ENCODE data around the gene PCNX3. TPM values are rescaled to one million over a fixed set of nuclear protein-coding genes. Genes with fewer than 3 reads are reported as not detected.
A peak's percentile ranks its signal among the peaks of the same experiment; 100 is the strongest.

Gene PCNX3
- total RNA-seq, 1 experiment from 2014 or later: 25.9 TPM

- peaks cover 3% of the 10 kb centered on the region; the same call in 1 of the 2 replicates for H3K36me3 ChIP-seq (replicated peaks; ENCODE audit: control insufficient read depth, insufficient read depth, low read length)
- peak overlapping the region; percentile 73 for H3K4me3 ChIP-seq (ENCODE audit: insufficient read depth, low read depth, low read length)
- no peaks in the 10 kb centered on the region for H3K27me3 ChIP-seq (ENCODE audit: control insufficient read depth, insufficient read depth, low read length)
- DNase-seq: peak; percentile 95
These were observed 26.6 kb downstream of the PCNX3 start for GRCh38 chr11:65642014-65642671.

- peaks cover 3% of the 10 kb centered on the region; the same call in 1 of the 2 replicates for H3K36me3 ChIP-seq (replicated peaks; ENCODE audit: control insufficient read depth, insufficient read depth, low read length)
- peak; percentile 86 for DNase-seq
- no peaks in the 10 kb centered on the region; the same call in 1 of the 2 replicates for H3K27me3 ChIP-seq (ENCODE audit: control insufficient read depth, insufficient read depth, low read length)
- H3K4me3 ChIP-seq (ENCODE audit: insufficient read depth, low read depth, low read length): no peak overlapping the region
These were observed 28.4 kb downstream of the PCNX3 start for GRCh38 chr11:65643971-65644370.

- DNase-seq: no peak
- Histone ChIP-seq H3K4me3 (ENCODE audit: insufficient read depth, low read depth, low read length) (no peak overlapping the region), H3K36me3 (replicated peaks; ENCODE audit: control insufficient read depth, insufficient read depth, low read length) (peaks cover 8% of the 10 kb centered on the region), H3K27me3 (ENCODE audit: control insufficient read depth, insufficient read depth, low read length) (no peaks in the 10 kb centered on the region; the same call in 1 of the 2 replicates)
These were observed 29.3 kb downstream of the PCNX3 start for GRCh38 chr11:65644837-65645236.

- Histone ChIP-seq H3K36me3 (replicated peaks; ENCODE audit: control insufficient read depth, insufficient read depth, low read length) (peaks cover 9% of the 10 kb centered on the region), H3K27me3 (ENCODE audit: control insufficient read depth, insufficient read depth, low read length) (no peaks in the 10 kb centered on the region; the same call in 1 of the 2 replicates), H3K4me3 (ENCODE audit: insufficient read depth, low read depth, low read length) (no peak overlapping the region)
- no peak for DNase-seq
These were observed 30.1 kb downstream of the PCNX3 start for GRCh38 chr11:65645710-65646109.

- Histone ChIP-seq H3K27me3 (ENCODE audit: control insufficient read depth, insufficient read depth, low read length) (no peaks in the 10 kb centered on the region; the same call in 1 of the 2 replicates), H3K36me3 (replicated peaks; ENCODE audit: control insufficient read depth, insufficient read depth, low read length) (peaks cover 11% of the 10 kb centered on the region), H3K4me3 (ENCODE audit: insufficient read depth, low read depth, low read length) (peak overlapping the region; percentile 72)
These were observed 30.8 kb downstream of the PCNX3 start for GRCh38 chr11:65646288-65646957.

GRCh38 chr11:65646958-65647701, 31.6 kb downstream of the PCNX3 start:
- peak; percentile 98 for DNase-seq
- Histone ChIP-seq H3K36me3 (replicated peaks; ENCODE audit: control insufficient read depth, insufficient read depth, low read length) (peaks cover 11% of the 10 kb centered on the region), H3K27me3 (ENCODE audit: control insufficient read depth, insufficient read depth, low read length) (no peaks in the 10 kb centered on the region; the same call in 1 of the 2 replicates), H3K4me3 (ENCODE audit: insufficient read depth, low read depth, low read length) (peak overlapping the region; percentile 72)

More at GRCh38 chr11:65646288-65646957, 30.8 kb downstream of the PCNX3 start:
- DNase-seq: no peak

- DNase-seq: no peak
- peaks cover 11% of the 10 kb centered on the region for H3K36me3 ChIP-seq (replicated peaks; ENCODE audit: control insufficient read depth, insufficient read depth, low read length)
- H3K27me3 ChIP-seq (ENCODE audit: control insufficient read depth, insufficient read depth, low read length): no peaks in the 10 kb centered on the region; the same call in 1 of the 2 replicates
- H3K4me3 ChIP-seq (ENCODE audit: insufficient read depth, low read depth, low read length): no peak overlapping the region
These were observed 33.5 kb downstream of the PCNX3 start for GRCh38 chr11:65648997-65649493.

GRCh38 chr11:65649656-65650546, 34.3 kb downstream of the PCNX3 start:
- H3K27me3 ChIP-seq (ENCODE audit: control insufficient read depth, insufficient read depth, low read length): no peaks in the 10 kb centered on the region; the same call in 1 of the 2 replicates
- peaks cover 11% of the 10 kb centered on the region for H3K36me3 ChIP-seq (replicated peaks; ENCODE audit: control insufficient read depth, insufficient read depth, low read length)
- DNase-seq: no peak
- H3K4me3 ChIP-seq (ENCODE audit: insufficient read depth, low read depth, low read length): no peak overlapping the region

- DNase-seq: peak; percentile 73
- Histone ChIP-seq H3K36me3 (replicated peaks; ENCODE audit: control insufficient read depth, insufficient read depth, low read length) (peaks cover 17% of the 10 kb centered on the region), H3K27me3 (ENCODE audit: control insufficient read depth, insufficient read depth, low read length) (no peaks in the 10 kb centered on the region; the same call in 1 of the 2 replicates), H3K4me3 (ENCODE audit: insufficient read depth, low read depth, low read length) (no peak overlapping the region)
These were observed 35.2 kb downstream of the PCNX3 start for GRCh38 chr11:65650547-65651338.

GRCh38 chr11:65651339-65651588, 35.7 kb downstream of the PCNX3 start:
- Histone ChIP-seq H3K36me3 (replicated peaks; ENCODE audit: control insufficient read depth, insufficient read depth, low read length) (peaks cover 17% of the 10 kb centered on the region), H3K4me3 (ENCODE audit: insufficient read depth, low read depth, low read length) (no peak overlapping the region), H3K27me3 (ENCODE audit: control insufficient read depth, insufficient read depth, low read length) (no peaks in the 10 kb centered on the region; the same call in 1 of the 2 replicates)
- no peak for DNase-seq

- H3K4me3 ChIP-seq (ENCODE audit: insufficient read depth, low read depth, low read length): peak overlapping the region; percentile 71
- H3K36me3 ChIP-seq (replicated peaks; ENCODE audit: control insufficient read depth, insufficient read depth, low read length): peaks cover 17% of the 10 kb centered on the region
- DNase-seq: no peak
- H3K27me3 ChIP-seq (ENCODE audit: control insufficient read depth, insufficient read depth, low read length): no peaks in the 10 kb centered on the region; the same call in 1 of the 2 replicates
These were observed 36.3 kb downstream of the PCNX3 start for GRCh38 chr11:65651589-65652510.

- no peaks in the 10 kb centered on the region for H3K27me3 ChIP-seq (ENCODE audit: control insufficient read depth, insufficient read depth, low read length)
- peaks cover 24% of the 10 kb centered on the region for H3K36me3 ChIP-seq (replicated peaks; ENCODE audit: control insufficient read depth, insufficient read depth, low read length)
- peak; percentile 99 for DNase-seq
- H3K4me3 ChIP-seq (ENCODE audit: insufficient read depth, low read depth, low read length): peak overlapping the region; percentile 71
These were observed 37.1 kb downstream of the PCNX3 start for GRCh38 chr11:65652511-65653228.
